Small intestine (tissue), 7 donors: ENCODE measurements around the gene DCBLD1. TPM values are rescaled to one million over a fixed set of nuclear protein-coding genes. Genes with fewer than 3 reads are reported as not detected.
"Not testable (repeated sequence)": the region's sequence is repeated elsewhere in the genome, so short reads cannot be mapped to it uniquely, and the experiment has no call there.

Source experiments
- DNase-seq, 2 donors: peaks; one replicate each; pipeline versions ENCODE4 v3.0.0 to v3.0.0-alpha.2; 2013
- FAIRE-seq: peaks from 2 replicates; lab custom pipeline; 2012; peaks lifted over from hg19 to GRCh38; lab: Jason Lieb, UNC
- H3K27ac ChIP-seq, 3 donors: one replicate each; pipeline ENCODE4 v1.5.1; 2013; ENCODE audit warnings: low read length in 2 of 3, mild to moderate bottlenecking in 2 of 3, control low read depth in 1 of 3, inconsistent platforms in 1 of 3, low read depth in 1 of 3, moderate library complexity in 1 of 3
- H3K27me3 ChIP-seq, 3 donors: one replicate each; pipeline ENCODE4 v1.6.1; 2013; ENCODE audit warnings: low read length in 3 of 3, inconsistent platforms in 1 of 3; ENCODE audit not compliant: control insufficient read depth in 3 of 3, insufficient read depth in 3 of 3
- H3K36me3 ChIP-seq, 3 donors: one replicate each; pipeline ENCODE4 v1.6.1; 2013; ENCODE audit warnings: low read length in 3 of 3, inconsistent platforms in 1 of 3, low read depth in 1 of 3, mild to moderate bottlenecking in 1 of 3, moderate library complexity in 1 of 3; ENCODE audit not compliant: control insufficient read depth in 3 of 3, insufficient read depth in 2 of 3
- H3K4me1 ChIP-seq, 3 donors: one replicate each; pipeline ENCODE4 v1.6.1; 2013; ENCODE audit warnings: low read length in 2 of 3, inconsistent platforms in 1 of 3, low read depth in 1 of 3, mild to moderate bottlenecking in 1 of 3, moderate library complexity in 1 of 3; ENCODE audit not compliant: control insufficient read depth in 3 of 3, insufficient read depth in 2 of 3
- H3K4me3 ChIP-seq, 3 donors: one replicate each; pipeline ENCODE4 v1.5.1; 2013; ENCODE audit warnings: low read length in 3 of 3, control low read depth in 1 of 3, inconsistent platforms in 1 of 3, low read depth in 1 of 3, mild to moderate bottlenecking in 1 of 3, moderate library complexity in 1 of 3
- H3K9me3 ChIP-seq, 2 donors: one replicate each; pipeline ENCODE4 v1.6.1; 2013; ENCODE audit warnings: low read depth in 1 of 2, low read length in 1 of 2; ENCODE audit not compliant: control insufficient read depth in 2 of 2, insufficient read depth in 1 of 2
- WGBS, 3 donors: extraction: QIAGEN DNeasy Blood & Tissue Kit; methylation state at CpG; one replicate each; pipeline ENCODE4 v1.1.7; 2013; 5-methylcytosine and 5-hydroxymethylcytosine counted together
- polyA plus RNA-seq, 4 donors: library from polyadenylated mRNA; stranded (reverse) in 3 of 4; unstranded in 1 of 4; fragments of 200-250 nt in 3 of 4; fragments of 120-200 nt in 1 of 4; gene quantifications; one replicate each; pipeline versions ENCODE4 v1.2.1 to v1.2.3, GENCODE V29; 2013
- donor health status: healthy with polysubstance abuse.
- donor health status: control.
- donor health status: control.
- donor health status: Bipolar disorder and iron deficiency.
- donor health status: healthy.

Gene DCBLD1
- polyA plus RNA-seq, 4 donors, result 4.9 to 23.4 (median 7.7) TPM

- Histone ChIP-seq H3K27ac (no peak overlapping the region), H3K36me3 (peaks cover 0 to 8% (median 0%) of the 10 kb centered on the region in 3 donors), H3K4me3 (no peak overlapping the region), H3K4me1 (peaks cover 0 to 10% (median 0%) of the 10 kb centered on the region in 3 donors), H3K9me3 (peaks cover 0 to 9% of the 10 kb centered on the region in 2 donors), H3K27me3 (no peaks in the 10 kb centered on the region)
- DNase-seq (no peak), FAIRE-seq (no peak)
Observed at GRCh38 chr6:117515326-117515725, 32.9 kb downstream of the DCBLD1 start.

GRCh38 chr6:117517995-117518394, 35.5 kb downstream of the DCBLD1 start:
- H3K36me3 ChIP-seq, result peaks cover 0 to 12% (median 2%) of the 10 kb centered on the region in 3 donors
- H3K4me1 ChIP-seq, DNase-seq, FAIRE-seq, H3K9me3 ChIP-seq, H3K4me3 ChIP-seq, H3K27ac ChIP-seq, H3K27me3 ChIP-seq: not testable (repeated sequence)
- 67 to 87% (median 85%) methylated on average over 5 of the region's 5 CpGs for WGBS, 3 donors

GRCh38 chr6:117518870-117519269, 36.4 kb downstream of the DCBLD1 start:
- H3K27ac ChIP-seq, result no peak overlapping the region
- 93 to 97% (median 96%) methylated on average over 6 of the region's 6 CpGs for WGBS, 3 donors
- H3K9me3 ChIP-seq, result peaks cover 0 to 9% of the 10 kb centered on the region in 2 donors
- FAIRE-seq, result no peak
- no peak overlapping the region for H3K4me3 ChIP-seq
- DNase-seq, result no peak
- H3K27me3 ChIP-seq, result no peaks in the 10 kb centered on the region
- peaks cover 0 to 10% (median 0%) of the 10 kb centered on the region in 3 donors for H3K4me1 ChIP-seq
- H3K36me3 ChIP-seq, result peaks cover 0 to 12% (median 2%) of the 10 kb centered on the region in 3 donors

GRCh38 chr6:117520603-117521395, 38.3 kb downstream of the DCBLD1 start:
- WGBS, 3 donors, result 88 to 94% (median 90%) methylated on average over 4 of the region's 4 CpGs
- Histone ChIP-seq H3K27me3 (no peaks in the 10 kb centered on the region), H3K27ac (no peak overlapping the region), H3K9me3 (peaks cover 0 to 9% of the 10 kb centered on the region in 2 donors), H3K4me1 (peaks cover 0 to 8% (median 0%) of the 10 kb centered on the region in 3 donors), H3K36me3 (peaks cover 0 to 12% (median 2%) of the 10 kb centered on the region in 3 donors), H3K4me3 (no peak overlapping the region)
- DNase-seq (no peak), FAIRE-seq (no peak)

GRCh38 chr6:117521791-117522502, 39.5 kb downstream of the DCBLD1 start:
- no peak overlapping the region for H3K27ac ChIP-seq
- 90 to 94% (median 93%) methylated on average over 5 of the region's 5 CpGs for WGBS, 3 donors
- H3K4me1 ChIP-seq, result peaks cover 0 to 8% (median 0%) of the 10 kb centered on the region in 3 donors
- peaks cover 0 to 12% (median 2%) of the 10 kb centered on the region in 3 donors for H3K36me3 ChIP-seq
- H3K9me3 ChIP-seq, result peaks cover 0 to 6% of the 10 kb centered on the region in 2 donors
- FAIRE-seq (no peak), DNase-seq (no peak)
- H3K4me3 ChIP-seq, result no peak overlapping the region
- no peaks in the 10 kb centered on the region for H3K27me3 ChIP-seq

- DNase-seq (no peak), FAIRE-seq (no peak)
- Histone ChIP-seq H3K27ac (no peak overlapping the region), H3K9me3 (no peaks in the 10 kb centered on the region), H3K27me3 (no peaks in the 10 kb centered on the region), H3K4me1 (no peaks in the 10 kb centered on the region), H3K36me3 (peaks cover 0 to 2% (median 1%) of the 10 kb centered on the region in 3 donors), H3K4me3 (no peak overlapping the region)
- WGBS, 3 donors, result 81 to 93% (median 93%) methylated on average over 2 of the region's 2 CpGs
Observed at GRCh38 chr6:117525607-117526006, 43.1 kb downstream of the DCBLD1 start.

GRCh38 chr6:117530467-117531242, 48.2 kb downstream of the DCBLD1 start:
- 91 to 98% (median 95%) methylated on average over 4 of the region's 4 CpGs for WGBS, 3 donors
- no peak overlapping the region for H3K27ac ChIP-seq
- H3K4me1 ChIP-seq, result no peaks in the 10 kb centered on the region

GRCh38 chr6:117531346-117531745, 48.9 kb downstream of the DCBLD1 start:
- FAIRE-seq (no peak), DNase-seq (no peak)
- 70 to 92% (median 79%) methylated on average over 6 of the region's 6 CpGs for WGBS, 3 donors
- H3K27me3 ChIP-seq, result no peaks in the 10 kb centered on the region
- H3K9me3 ChIP-seq, result no peaks in the 10 kb centered on the region
- H3K4me3 ChIP-seq, result no peak overlapping the region
- no peak overlapping the region for H3K27ac ChIP-seq
- no peaks in the 10 kb centered on the region for H3K4me1 ChIP-seq
- H3K36me3 ChIP-seq, result peaks cover 0 to 3% (median 0%) of the 10 kb centered on the region in 3 donors

More at GRCh38 chr6:117530467-117531242, 48.2 kb downstream of the DCBLD1 start:
- Histone ChIP-seq H3K36me3 (peaks cover 0 to 3% (median 0%) of the 10 kb centered on the region in 3 donors), H3K27me3 (no peaks in the 10 kb centered on the region), H3K4me3 (no peak overlapping the region), H3K9me3 (no peaks in the 10 kb centered on the region)
- FAIRE-seq (no peak), DNase-seq (no peak)
